Central memory CD4-positive, alpha-beta T cell (primary cell): ENCODE results near the gene SLC30A2.

Experiments
- DNase-seq: peaks from one replicate; pipeline ENCODE4 v3.0.0; 2022

The SLC30A2 gene

DNA sequence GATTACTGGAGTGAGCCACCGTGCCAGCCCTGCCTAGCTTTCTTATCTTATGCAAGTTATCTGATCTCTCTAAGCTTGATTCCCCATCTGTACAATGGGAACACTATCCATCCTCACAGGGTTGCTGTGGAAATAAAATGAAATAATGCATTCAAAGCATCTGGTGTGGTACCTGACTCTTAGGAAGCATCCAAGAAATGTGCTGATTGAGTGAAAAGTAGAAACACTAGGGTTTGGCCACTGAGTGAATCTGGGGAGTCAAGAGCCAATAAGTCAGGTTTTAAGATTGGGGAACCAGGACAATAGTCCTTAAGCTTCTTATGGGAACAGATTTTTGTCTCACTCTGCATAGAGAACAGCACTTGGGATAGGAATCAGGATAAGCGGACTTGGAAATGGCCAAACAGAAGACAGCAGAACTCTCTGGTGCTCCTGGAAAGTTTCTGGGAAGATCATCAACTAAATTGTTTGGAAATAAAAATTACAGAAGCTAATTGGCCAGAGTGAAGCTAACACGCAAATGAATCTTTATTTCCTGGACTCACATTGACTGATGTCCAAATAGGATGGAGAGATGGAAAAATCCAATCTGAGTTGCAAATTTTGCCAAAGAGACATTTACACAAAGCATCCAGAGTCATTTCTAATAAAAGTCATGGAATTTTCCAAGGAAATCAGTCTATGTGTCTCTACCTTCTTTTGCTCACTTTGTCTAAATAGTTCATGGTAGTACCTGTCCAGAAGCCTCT is 51.3 kb downstream of the SLC30A2 start:
- DNase-seq: no peak

DNA sequence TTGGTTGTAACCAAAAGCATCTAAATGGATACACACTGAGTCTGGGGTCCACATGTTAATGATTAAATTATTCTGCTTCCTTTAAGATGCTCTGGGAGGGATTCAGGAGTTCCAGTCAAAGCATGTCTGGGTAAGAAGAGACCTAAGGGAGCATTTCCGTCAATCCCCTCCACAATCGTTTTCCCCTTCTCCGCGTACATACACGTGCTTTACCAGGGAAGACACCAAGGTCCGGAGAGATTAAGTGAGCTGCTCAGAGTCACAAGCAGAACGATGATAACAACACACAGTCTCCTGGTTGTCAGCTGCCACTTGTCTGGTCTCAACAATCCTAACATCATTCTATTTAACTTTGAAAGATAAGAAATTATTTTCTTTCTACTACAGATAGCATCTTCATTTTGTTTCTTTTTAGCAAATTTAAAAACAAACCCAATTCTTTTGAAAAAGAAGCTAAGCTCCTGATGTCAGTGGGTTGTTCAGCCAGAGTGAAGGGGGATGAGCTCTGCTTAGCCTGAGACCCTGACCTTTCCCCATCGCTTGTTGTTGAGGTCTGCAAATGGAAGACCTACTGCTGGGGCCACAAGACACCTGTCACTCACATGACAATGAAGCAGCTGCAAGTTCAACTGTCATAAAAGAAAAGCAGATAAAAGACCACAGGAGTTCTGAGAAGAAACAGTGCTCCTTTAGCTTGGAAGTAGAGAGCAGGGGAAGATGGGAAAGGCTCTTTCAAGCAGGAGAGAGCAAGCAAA is 52.5 kb downstream of the SLC30A2 start:
- DNase-seq: no peak

DNA sequence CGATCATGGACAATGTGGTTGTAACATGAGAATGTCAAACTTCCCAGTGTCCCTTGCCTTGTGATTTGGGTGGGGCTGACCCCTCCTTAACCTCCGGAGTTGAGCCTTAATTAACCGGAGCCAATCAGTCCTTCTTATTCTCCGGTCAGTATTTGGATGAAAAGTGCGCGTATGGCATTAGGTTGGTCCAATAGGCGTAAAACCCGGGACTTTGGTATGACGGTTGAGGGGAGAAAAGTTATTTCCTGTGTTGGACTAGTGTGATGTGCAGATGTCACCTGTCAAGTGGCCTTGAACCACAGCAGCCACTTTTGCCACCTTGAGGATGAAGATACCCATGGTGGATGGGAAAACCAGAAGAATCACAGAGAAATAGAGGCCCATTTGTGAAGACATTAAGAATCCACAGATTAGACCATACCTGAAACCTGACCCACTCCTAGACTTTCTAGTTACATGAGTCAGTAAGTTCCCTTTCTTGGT is 53.2 kb downstream of the SLC30A2 start:
- no peak for DNase-seq

DNA sequence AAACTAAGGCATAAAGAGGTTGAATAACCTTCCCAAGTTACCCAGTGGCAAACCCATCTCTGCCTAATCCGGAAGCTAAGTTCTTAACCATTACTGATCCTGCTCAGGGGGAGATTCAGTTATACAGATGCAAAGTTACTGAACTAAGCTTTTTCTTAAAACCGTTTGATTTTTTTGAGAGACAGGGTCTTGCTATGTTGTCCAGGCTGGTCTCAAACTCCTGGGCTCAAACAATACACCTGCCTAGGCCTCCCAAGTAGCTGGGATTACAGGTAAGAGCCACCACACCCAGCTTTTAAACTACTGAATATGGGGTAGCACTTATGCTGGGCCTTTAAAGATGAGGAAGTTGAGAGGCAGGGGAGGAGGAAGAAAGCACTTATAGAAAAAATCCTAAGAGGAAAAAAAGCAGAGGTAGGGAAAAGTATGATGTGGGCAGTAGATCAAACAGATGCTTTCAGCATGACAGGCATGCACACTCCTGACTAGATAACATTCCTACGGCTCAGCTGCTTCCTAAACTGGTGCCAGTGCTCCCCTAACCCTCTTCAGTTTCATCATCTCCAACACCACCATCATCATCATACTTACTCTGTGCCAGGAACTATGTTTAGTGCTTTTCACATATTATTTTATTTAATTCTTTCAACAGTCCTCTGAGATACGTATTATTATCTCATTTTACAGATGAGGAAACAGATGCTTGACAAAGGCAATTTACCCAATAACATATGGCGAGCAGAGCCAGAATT is 53.8 kb downstream of the SLC30A2 start:
- DNase-seq: no peak

DNA sequence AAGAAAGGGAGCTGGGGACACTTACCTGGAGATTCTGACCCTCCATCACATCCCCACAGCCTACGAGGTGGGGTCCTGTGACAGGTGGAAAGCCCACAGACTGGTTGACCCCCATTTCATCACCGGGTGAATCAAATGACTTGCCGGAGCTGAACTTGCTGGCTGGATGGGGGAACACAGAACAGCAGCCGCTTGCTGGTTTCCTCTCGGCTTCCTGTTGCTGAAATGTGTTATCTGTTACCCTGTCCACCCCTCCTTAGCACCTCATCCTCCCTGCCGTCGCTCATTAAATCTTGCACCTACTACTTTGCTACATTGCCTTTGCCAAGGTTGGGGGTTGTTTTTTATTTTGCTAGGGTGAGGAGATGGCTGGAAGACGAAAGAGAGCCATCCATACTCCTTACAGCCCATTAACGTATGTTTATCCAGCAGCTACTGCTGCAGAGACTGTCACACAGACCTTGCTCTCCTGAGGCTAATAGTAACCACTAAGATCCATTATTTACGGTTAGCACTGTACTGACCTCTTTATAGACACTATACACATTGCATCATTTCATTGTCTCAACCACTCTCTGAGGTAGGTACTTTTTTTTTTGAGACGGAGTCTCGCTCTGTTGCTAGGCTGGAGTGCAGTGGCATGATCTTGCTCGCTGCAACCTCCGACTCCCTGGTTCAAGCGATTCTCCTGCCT is 55.1 kb downstream of the SLC30A2 start:
- peak; percentile 35 for DNase-seq

DNA sequence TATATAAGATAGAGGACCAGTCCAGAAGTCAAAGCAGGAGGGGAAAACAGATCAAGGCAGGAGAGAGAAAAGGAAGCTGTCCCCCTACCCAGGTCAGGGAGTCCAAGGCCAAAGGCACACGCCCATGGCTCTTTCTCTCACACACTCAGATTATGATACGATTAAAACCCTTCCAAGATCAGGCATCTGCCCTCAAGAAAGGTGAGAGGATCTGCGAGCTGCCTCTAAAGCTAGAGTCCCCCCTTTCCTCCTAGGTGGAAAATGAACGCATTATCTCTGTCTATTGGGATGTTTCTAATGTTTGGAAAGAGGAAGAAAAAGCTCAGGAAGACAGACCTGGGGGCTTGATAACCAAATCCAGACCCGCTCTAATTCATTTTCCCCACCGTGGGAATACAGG is 55.7 kb downstream of the SLC30A2 start:
- no peak for DNase-seq

DNA sequence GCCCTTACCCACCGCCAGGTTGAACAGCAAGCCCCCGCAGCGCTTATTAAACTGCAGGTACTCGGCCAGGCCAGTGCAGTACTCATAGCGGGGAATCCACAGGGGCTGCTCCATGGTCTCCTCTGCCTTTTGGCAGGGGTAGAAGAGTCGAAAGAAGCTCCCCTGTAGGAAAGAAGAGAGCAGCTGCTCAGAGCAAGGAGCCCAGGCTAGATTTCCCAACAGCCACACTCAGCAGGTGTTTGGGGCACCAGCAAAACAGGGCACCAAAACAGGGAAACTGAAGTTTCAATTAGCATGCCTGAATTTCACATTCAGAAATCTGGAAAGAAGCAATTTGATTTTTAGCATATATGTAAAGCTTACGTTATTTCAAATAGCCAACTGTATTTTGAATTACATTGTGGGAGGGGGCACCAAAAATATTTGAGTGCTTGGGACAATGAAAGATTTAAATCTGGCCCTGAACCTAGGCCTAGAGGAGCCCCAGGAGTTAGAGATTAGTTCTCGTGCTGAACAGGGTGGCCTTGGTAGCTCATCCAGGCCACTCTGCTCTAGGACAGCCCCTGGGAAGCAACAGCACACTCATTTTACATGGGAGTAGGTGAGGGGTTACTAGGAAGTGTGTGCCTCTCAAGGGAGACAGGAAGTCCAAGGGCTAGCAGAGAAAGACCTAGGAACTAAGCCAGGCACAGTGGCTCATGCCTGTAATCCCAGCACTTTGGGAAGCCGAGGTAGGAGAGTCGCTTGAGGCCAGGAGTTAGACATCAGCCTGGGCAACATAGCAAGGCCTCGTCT is 56.3 kb downstream of the SLC30A2 start:
- no peak for DNase-seq

DNA sequence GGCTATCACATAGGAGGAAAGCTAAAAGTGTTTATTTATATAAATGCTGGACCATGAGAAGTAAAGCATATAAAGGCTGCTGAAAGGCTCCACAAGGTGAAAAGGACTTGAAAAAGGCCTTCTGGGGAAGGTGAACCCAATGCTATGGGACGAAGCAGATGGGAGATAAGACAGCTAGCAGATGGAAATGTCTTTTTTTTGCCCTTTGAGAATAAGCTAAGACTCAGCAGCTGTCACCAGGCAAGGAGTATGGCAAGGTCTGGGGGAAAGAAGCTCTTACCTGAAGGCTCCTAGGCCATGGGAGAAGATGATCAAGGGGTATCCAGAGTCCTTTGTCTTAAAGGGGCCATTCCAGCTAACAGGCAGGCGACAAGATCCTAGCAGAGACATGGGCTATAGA is 58.0 kb downstream of the SLC30A2 start:
- no peak for DNase-seq
